GM12891 (cell line): Measurements from ENCODE around the gene PRL.

ENCODE experiments used
- DNase-seq: peaks from one replicate; pipeline ENCODE4 v3.0.0; 2011; ENCODE audit warnings: low spot score; ENCODE audit not compliant: insufficient read length
- FAIRE-seq: peaks from 2 replicates; lab custom pipeline; 2011; peaks lifted over from hg19 to GRCh38; lab: Jason Lieb, UNC
- PAX5 ChIP-seq: IDR thresholded peaks from 2 replicates; pipeline ENCODE4 v1.6.1; 2011; ENCODE audit warnings: low read length, moderate library complexity, mild to moderate bottlenecking; ENCODE audit not compliant: insufficient read depth, severe bottlenecking
- POLR2A ChIP-seq: IDR thresholded peaks from 2 replicates; pipeline ENCODE4 v1.6.1; 2011; ENCODE audit warnings: low read depth, low read length, control low read depth
- POLR2AphosphoS5 ChIP-seq: IDR thresholded peaks from 2 replicates; pipeline ENCODE4 v1.6.1; 2011; ENCODE audit warnings: low read depth, low read length, control low read depth
- POU2F2 ChIP-seq: IDR thresholded peaks from 2 replicates; pipeline ENCODE4 v1.6.1; 2011; ENCODE audit warnings: low read depth, mild to moderate bottlenecking, control low read depth, low read length, moderate library complexity
- SPI1 ChIP-seq: IDR thresholded peaks from 2 replicates; pipeline ENCODE4 v1.6.1; 2011; ENCODE audit warnings: low read depth, low read length, control low read depth
- TAF1 ChIP-seq: IDR thresholded peaks from 2 replicates; pipeline ENCODE4 v1.6.1; 2011; ENCODE audit warnings: low read depth, low read length, control low read depth

Gene PRL

GRCh38 chr6:22271081-22271480, 25.8 kb downstream of the PRL start:
- TF ChIP-seq POLR2A (no peak), SPI1 (peak; percentile 86)
- peak; percentile 91 for FAIRE-seq
- DNase-seq: no peak

GRCh38 chr6:22263748-22264147, 33.1 kb downstream of the PRL start:
- DNase-seq (no peak), FAIRE-seq (no peak)
- TF ChIP-seq TAF1: no peak
- no peak for TF ChIP-seq POLR2A
- no peak for TF ChIP-seq PAX5
- no peak for TF ChIP-seq SPI1
- TF ChIP-seq POU2F2: no peak
- no peak for TF ChIP-seq POLR2AphosphoS5

- TF ChIP-seq TAF1 (no peak), POLR2AphosphoS5 (no peak), POLR2A (no peak), POU2F2 (no peak), PAX5 (no peak), SPI1 (no peak)
- no peak for DNase-seq
- no peak for FAIRE-seq
These were observed 42.0 kb downstream of the PRL start for GRCh38 chr6:22254886-22255285.

- no peak for DNase-seq
- no peak for FAIRE-seq
- TF ChIP-seq PAX5 (no peak), POLR2A (no peak), POLR2AphosphoS5 (no peak), POU2F2 (no peak), TAF1 (no peak), SPI1 (no peak)
These were observed 42.7 kb downstream of the PRL start for GRCh38 chr6:22253955-22254655.

GRCh38 chr6:22251348-22251747, 45.5 kb downstream of the PRL start:
- FAIRE-seq (no peak), DNase-seq (no peak)
- TF ChIP-seq PAX5 (no peak), TAF1 (no peak), POU2F2 (no peak), SPI1 (no peak), POLR2AphosphoS5 (no peak), POLR2A (no peak)

GRCh38 chr6:22250486-22250885, 46.4 kb downstream of the PRL start:
- no peak for FAIRE-seq
- TF ChIP-seq POU2F2 (no peak), PAX5 (no peak), POLR2AphosphoS5 (no peak), SPI1 (no peak), POLR2A (no peak), TAF1 (no peak)
- no peak for DNase-seq

- no peak for DNase-seq
- FAIRE-seq: no peak
- no peak for TF ChIP-seq POLR2AphosphoS5
- TF ChIP-seq POLR2A: no peak
- no peak for TF ChIP-seq TAF1
- TF ChIP-seq PAX5: no peak
These were observed 47.0 kb downstream of the PRL start for GRCh38 chr6:22249711-22250350.

GRCh38 chr6:22248513-22249308, 48.1 kb downstream of the PRL start:
- FAIRE-seq: no peak
- TF ChIP-seq POLR2AphosphoS5 (no peak), PAX5 (no peak), POLR2A (no peak), POU2F2 (no peak), TAF1 (no peak), SPI1 (no peak)
- no peak for DNase-seq

GRCh38 chr6:22247916-22248482, 48.8 kb downstream of the PRL start:
- TF ChIP-seq SPI1 (no peak), POLR2AphosphoS5 (no peak), TAF1 (no peak), POU2F2 (no peak), PAX5 (no peak), POLR2A (no peak)
- DNase-seq: no peak
- no peak for FAIRE-seq

GRCh38 chr6:22240025-22240424, 56.8 kb downstream of the PRL start:
- TF ChIP-seq PAX5: no peak
- no peak for TF ChIP-seq POU2F2
- no peak for TF ChIP-seq POLR2A
- TF ChIP-seq POLR2AphosphoS5: no peak
- no peak for TF ChIP-seq TAF1
- TF ChIP-seq SPI1: no peak
- no peak for FAIRE-seq
- DNase-seq: no peak
